NCI-H1417 (cell line): ENCODE results near the gene TIAM1.

Experiments
- DNase-seq, 3 experiments: peaks; one replicate each; lab custom pipeline; 2025; lab: John Stamatoyannopoulos, UW

The TIAM1 gene

DNA sequence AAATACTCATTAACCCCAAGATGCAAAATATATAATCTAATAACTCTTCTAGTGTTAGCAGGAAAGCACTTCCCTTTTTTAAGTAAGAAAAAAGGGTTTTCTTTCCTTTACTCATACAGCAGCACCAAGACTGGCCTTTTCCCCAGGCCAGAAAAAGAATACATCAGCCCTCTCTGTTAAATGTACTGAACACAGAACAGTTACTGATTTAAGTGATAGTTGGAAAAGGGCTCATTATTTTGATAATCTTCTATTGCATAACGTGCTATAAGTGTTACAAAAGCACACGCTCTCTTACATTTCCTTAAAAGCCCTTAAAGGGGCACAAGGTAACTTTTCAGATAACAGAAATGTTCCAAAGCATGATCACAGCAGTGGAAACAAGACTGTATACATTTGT, 142.9 kb downstream of the TIAM1 start:
- no peak for DNase-seq

DNA sequence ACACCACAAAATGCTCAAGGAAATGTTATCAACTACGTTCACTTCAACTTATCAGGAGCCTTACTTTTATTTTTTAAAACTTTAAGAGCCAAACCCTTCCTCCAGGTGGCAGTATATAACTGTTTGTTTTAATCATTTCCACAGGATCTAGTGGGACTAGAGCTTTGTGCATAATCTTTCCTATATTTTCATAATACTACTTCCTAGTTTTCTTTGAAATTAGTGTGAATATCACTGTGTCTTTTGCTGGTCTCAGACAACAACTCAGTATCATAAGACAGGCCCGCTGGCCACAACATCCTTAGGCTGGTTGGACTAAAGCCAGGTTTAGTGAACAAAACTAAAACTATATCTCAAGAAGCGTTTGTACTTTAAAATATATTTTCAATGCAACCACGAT, 145.5 kb downstream of the TIAM1 start:
- peak; percentile 32 to 80 (median 65) for DNase-seq

DNA sequence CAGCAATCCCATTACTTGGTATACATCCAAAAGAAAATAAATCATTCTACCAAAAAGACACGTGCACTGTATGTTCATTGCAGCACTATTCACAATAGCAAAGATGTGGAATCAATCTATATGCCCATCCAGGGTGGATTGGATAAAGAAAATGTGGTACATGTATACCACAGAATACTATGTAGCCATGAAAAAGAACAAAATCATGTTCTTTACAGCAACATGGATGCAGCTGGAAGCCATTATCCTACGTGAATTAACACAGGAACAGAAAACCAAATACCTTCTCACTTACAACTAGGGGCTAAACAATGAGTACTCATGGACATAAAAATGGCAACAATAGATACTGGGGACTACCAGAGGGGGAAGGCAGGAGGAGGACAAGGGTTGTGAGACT, 147.3 kb downstream of the TIAM1 start:
- no peak for DNase-seq

DNA sequence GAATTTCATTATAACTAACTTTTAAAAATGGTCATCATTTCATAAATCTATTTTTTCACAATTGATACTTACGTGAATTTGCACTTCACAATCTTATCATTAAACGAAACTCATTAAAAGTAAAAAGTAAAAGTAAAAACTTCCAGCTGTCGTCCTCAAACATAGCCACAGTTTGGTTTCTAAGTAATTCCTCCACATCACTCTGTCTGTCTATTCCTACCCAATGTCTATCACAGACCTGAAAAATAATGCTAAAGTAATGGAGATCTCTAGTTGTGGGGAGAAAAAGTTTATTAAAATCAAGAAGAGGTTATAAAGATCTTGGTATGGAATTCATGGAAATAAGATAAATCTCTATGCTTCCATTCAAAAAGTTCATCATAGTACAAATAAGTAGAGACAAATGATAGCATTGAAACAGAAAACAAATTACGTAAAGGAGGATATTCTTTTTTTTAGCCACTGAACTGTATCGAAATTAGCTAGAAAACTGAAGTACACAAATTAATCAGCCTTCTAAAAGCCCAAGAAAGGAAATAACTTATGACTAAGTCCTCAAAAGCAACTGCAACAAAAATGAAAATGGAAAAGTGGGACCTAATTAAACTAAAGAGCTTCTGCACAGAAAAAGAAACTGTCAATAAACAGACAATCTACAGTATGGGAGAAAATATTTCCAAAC, 148.6 kb downstream of the TIAM1 start:
- DNase-seq, result no peak

DNA sequence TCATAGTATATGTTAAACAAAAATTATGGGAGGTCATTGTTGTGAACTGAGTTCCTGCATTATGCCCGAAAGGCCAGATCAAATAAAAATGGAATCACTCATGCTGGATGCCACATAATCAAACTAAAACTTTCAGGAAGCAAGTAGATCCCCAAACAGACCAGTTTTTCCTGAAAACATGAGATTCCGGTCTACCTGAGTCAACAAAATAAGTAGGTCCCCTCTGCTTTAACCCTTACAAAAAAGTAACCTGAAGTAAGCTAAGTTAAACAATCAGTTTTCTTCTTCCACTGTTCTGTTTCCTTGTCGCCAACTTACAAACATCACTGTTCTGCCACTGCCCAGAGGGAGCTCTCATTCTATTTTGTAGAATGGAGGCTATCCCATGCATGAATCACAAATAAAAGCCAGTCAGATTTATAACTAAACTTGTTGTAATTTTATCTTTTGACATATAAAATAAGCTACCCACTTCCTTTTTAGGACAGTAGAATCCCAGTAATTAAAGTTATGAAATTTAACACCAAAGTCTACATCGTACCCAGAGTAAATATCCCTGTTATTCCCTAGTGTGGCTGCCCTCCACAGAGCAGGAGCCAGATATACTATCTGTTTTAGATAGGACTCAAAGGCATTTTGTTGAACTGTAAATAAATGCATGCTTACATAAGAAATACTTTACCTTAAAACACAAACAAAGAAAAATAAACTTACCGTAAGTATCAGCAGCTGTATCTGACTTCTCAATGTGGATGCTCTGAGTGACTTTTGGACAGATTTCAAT, 149.4 kb downstream of the TIAM1 start:
- DNase-seq, result no peak

DNA sequence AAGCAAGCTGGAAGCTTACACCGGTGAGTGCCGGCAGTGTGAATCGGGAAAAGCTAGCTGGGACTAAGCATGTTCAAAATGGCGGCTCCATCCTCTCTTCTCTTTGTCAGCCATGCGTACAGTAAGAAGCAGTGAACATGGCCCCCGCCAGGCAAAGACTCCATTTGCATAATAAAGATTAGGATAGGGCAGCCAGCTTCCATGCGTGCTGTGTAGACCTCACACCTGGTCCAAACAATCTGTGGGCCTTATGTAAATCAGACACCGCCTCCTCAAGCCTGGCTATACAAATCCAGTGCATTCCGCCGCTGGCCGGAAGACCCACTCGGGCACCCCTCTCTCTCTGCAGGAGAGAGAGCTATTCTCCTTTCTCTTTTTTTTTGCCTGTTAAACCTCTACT, 150.3 kb downstream of the TIAM1 start:
- DNase-seq, result no peak

DNA sequence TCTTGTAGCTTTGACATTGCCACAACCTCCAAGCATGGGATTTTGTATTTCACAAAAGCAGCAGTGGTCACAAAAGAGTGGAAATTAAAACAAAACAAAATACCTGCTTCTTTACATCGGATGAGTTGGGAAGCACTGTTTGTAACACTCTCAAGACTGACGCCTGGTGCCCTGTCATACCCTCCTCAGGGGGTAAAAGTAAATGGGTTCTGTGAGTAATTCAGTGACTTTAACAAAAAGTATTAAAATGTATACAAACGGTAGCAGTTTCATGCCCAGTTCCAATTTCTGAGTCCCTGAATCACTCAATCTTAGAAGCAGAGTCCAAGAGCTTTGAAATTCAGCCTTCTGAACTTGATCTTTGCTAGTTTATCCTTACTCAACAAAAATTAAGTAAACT, 152.5 kb downstream of the TIAM1 start:
- DNase-seq, result no peak

DNA sequence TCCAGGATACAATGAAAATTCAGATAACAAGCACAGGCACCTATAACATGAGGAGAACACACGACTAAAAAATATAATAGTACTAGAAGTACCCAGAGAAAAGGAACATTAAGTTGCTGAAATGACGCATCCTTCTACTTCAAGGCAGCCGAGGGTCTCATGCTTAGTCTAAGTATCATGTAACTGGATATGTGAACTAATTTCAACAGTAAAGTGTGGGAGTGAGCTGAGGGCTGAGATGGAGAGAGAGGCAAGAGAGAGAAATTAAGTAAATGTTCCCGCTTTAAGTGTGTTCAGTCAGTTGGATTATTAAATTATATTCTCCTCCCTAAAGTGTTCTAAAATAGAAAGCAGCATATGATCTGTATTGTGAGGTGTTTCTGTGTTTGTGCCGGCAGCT, 153.5 kb downstream of the TIAM1 start:
- DNase-seq, result no peak

DNA sequence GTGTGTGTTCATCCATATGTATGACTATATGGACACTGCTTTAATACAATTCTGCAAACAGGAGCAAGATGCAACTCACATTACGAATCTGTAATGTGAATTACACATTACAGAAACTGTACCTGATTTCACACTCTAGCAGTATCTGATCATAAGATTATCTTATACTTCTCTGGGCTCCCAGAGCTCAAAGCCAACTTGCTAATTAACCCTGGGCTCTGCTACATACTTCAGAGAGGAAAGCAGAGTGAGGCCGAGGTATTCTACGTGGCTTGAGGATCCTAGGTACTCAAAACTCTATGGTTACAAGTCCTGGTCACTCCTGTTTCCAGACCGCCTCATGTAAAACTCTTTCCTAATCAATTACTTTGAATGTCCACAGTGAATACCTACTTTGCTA, 156.6 kb downstream of the TIAM1 start:
- DNase-seq, result no peak

DNA sequence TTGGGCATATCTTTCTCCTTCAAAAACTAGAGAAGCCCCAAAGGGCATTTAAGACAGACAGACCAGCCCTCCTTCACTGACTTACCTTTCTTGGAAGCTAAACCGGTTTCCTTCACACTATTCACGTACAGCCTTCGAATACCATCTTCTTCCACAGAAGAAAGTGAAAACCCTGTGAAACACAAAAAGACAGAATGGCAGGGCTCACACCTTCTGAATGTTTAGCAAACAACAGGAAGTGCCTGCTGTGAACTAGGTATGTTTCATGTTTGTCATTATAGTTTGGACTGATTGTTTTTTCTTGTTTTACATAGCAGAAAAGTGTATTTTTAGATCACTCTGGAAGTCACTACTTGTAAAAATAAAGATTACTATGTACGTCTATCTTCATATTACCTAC, 157.1 kb downstream of the TIAM1 start:
- peak in 1 of 3 experiments; percentile 9 for DNase-seq

DNA sequence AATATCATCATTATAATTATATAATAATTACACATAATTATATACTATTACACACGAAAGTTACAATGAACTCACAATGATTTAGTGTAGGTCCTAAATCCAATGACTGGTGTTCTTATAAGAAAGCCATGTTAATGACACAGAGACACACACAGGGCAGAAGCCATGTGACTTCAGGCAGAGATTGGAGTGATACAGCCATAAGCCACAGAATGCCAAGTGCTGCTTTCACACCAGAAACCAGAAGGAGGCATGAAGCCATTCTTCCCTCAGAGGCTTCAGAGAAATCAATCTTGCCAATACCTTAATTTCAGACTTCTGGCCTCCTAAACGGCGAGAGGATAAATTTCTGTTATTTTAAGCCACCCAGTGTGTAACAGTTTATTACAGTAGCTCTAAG, 158.4 kb downstream of the TIAM1 start:
- DNase-seq, result peak in 2 of 3 experiments; percentile 36 to 83

DNA sequence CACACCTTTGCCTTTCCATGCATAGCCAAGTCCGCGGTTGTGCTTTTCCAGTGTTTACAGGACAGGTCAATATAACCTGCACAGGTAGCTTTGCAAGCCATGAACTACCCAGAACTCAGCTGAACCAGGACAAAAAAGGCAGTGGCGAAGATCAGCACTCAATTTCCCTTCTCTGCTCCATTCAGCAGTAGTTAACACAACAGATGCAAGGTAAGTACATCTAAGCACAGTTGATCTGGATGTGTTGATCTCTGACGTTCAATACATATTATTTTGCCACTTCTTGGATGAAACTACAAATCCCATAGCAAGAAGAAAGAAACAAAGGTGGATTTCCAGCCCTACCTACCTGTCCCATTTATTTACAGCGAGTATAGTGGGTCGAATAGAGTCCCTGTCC, 159.2 kb downstream of the TIAM1 start:
- DNase-seq, result peak in 2 of 3 experiments; percentile 44 to 58

DNA sequence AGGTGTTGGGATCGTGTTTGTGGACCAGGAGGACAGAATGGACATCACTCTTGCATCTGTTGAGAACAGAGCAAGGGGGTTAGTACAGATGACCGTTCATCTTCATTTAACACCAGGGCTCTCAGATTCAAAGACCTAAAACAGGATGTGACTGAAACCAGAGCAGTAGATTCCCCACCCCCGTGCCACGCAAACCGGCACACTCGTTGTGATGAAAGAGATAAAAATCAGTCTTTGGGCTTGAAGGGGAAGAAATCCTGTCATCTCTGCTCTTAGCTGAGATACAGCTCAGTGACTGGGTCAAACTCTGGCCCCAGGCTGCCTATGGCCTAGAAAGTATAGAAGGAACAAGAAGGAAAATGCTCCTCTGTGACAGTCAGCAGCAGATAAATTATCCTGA, 159.6 kb downstream of the TIAM1 start:
- DNase-seq, result no peak

DNA sequence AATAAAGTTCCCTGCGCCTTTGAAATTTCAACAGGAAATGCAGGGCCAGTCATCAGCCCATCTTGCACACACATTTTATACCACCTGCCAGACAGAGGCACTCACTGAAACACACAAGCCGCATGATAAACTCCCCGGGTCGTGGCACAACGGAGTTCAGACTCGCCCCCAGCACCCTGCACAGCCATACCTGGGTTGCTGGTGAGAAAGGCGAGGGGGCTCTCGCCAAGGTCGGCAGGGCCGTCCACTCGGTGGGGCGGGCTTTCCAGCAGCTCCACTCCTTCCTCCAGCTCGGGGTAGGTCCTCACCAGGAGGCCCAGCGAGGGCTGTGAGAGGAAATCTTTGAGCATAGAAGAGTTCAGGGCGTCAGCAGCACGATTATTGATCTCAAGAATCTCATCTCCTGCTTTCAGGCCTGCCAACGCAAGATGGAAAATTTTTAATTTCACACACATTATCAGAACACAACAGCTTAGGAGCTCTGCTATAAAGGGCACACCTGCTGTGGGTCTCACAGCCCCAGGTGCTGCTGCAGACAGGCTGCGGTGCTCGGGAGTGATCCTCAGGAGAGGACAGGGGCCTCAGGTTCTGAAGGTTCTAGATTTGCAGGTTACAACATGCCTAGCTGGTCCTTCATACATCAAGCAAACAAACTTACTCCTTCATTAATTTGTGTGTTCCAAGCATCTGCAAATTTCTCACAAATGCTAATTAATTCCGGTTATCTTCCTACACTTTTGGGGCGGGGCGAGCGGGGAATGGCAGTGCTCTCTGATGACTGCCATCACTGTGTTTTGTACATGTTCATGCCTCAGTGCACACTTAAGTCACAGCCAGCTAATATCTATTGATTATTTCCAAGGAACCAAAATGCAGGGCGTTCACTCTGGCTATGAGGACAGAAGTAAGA, 161.6 kb downstream of the TIAM1 start:
- peak in 1 of 3 experiments; percentile 15 for DNase-seq

DNA sequence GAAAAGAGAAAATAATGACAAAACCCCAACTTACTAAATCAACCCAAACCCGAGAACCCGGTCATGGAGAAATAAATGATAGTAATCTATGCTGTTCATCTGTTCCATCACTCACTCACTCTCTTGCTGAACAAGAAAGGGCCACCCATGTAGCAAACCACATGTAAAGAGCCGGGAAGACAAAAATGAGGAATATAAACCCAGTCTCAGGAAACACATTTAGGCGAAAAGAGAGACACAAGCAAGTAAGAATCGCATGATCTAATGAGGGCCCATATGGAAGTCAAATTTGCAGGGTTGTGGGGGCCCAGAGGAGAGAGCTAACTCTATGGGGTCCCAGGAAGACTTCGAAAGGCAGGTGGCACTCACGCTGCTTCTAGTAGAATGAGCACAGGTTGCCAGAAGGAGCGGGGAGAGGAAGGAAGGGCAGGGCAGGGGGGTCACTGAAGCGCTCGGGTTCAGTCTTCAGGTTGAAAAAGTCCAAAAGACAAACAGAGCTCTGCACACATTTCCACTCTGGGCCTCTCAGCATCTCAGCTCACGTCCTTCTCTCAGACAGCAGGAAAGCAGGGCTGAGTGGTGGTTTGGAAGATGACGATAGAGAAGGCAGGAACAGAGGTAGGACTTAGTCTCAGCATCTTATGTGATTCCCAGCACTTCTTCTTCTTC, 162.8 kb downstream of the TIAM1 start:
- DNase-seq, result no peak

DNA sequence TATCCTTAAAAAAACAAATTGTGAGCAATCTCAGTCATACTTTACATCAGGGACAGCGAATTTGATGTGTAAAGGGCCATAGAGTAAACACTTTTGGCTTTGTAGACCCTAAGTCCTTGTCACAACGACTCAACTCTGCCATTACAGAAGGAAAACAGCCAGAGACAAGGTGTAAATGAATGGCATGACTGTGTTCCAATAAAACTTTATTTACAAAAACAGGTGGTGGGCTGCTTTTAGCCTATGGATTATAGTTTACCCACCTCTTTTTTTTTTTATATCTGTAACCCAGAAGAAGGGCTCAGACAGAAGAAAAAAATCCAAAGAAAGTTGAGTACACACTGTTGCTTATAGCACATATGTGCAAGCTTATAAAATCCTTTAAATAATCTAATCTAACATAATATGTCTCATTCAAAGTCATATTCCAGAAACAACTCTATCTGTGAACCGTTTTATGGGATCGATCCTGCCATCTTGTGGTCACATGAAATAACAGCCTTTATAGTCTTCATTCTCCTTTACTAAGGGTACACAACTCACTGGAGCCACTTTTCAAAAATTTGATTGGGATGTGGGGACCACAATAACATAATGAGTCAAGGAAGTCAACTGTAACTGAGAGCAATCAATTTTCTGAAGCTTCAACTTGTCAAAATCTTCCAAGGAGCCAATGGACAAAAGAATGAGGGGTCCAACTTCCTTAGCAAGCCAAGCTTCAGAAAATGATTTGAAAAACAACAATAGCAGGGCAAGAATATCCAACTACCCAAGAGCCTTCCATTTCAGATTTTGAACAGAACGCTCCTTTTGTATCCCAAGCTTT, 163.6 kb downstream of the TIAM1 start:
- DNase-seq, result peak; percentile 7 to 69 (median 17)

DNA sequence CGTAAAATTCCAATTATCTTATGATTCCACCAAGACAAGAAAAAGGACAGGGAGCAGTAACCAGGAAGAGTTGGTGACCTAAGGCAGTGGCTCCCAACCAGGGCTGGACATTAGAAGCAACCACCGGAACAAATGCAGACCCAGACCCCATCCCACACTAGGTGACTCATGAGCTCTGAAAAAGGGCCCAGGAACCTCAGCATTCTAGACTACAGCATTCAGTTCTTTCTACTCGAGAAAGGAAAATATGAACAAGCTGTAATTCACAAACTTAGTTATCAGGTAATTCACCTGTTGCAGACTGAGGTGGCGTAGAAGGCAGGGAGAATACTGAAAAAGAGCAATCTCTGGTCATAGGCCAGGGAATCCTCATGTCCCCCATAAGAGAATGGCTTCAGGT, 167.3 kb downstream of the TIAM1 start:
- DNase-seq, result no peak

DNA sequence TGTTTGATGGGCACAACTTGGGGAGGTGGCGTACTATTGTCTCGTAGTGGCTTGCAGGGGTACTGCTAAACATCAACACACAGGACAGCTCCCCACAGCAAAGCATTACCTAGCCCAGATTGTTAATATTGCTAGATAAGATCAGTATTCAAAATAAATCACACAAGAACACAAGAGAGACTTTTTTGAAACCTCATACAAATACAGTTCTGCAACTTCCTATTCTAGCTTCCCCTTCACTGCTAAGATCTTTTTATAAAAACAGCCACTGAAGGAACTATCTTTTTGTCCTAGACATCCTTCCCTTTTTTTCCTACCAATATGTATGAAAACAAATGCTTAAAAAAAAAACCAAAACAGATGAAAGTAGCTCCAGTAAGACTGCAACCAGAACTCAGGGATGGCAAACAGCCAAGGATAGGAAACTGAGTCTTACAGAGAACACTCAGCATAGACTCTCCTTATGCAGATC, 167.9 kb downstream of the TIAM1 start:
- no peak for DNase-seq

DNA sequence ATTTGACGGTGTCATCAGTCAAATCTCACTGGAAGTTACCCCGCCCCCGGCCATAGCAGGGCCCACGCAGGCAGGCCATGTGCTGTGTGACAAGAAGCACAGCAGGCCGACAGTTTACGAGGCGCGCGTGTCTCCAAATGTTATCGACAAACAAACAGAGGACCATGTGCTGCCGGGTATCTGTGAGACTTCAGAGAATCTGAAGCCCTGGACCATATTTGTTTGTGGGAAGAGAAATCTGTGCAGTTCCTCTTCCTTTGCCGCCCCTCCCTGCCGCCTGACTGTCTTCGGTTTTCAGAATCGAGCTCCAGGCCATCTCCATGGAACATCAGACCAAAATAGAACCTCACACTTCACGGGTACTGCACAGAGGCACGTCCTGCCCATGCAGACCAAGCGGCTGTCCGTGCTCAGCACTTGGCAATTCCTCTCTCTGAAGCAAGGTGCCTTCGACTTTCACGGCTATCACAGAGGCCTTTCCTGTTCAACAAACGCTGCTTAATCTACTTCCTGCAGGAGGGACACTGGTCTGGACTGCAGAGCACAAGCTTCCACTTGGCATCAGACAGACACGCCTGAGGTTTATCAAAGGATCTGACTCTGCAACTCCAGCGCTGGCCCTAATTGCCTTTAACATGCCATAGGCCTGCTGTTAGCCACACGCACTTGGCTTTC, 170.0 kb downstream of the TIAM1 start:
- DNase-seq, result peak in 1 of 3 experiments; percentile 52

DNA sequence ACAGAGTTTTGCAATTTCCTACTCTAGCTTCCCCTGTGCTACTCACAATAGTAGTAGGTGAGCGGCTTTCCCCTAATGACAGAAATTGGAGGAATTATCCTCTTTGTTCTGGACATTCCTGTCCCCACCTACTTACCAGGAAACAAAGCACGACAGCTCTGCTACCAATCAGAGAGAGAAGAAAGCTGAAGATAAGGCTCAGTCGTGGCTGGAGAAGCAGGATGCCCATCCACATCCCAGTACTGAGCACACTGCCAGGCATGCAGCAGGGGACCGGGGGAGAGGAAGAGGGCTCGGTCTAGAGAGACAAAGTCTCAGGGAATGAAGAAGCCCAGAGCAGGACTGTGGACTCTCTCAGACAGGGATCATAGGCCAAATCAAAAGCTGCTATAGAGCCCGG, 171.7 kb downstream of the TIAM1 start:
- DNase-seq, result no peak
